Measurements from ENCODE around the gene SDHD. TPM values are rescaled to one million over a fixed set of nuclear protein-coding genes. Genes with fewer than 3 reads are reported as not detected.

Gene SDHD
- total RNA-seq, 2 experiments from 2014 or later, result 100 to 101 TPM

DNA sequence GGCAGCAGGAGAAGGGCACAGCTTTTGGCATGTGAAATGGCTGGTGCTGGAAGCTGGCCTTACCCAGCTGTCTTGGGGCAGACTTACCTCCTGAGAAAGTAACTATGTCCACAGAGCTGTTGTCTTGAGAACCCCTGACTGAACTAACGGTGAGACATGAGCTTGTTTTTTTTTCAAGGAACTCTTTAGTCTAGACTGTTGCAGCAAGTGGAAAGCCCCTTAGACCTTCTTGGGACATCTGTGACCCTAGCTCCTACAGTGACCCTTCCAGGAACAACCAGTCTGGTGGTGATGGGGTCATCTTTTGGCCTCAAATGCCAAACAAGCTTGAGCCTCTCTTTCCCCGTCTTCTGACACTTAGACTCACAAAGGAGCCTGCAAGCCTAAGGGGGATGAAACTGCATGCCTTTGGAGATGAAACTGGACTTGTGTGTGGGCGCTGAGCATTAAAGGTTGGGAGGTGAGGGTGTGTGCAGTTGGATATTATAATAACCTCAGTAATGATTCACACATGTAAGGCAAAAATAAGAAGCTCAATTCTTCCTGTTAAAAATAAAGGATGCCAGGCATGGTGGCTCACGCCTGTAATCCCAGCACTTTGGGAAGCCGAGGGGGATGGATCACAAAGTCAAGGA, 35.4 kb downstream of the SDHD start:
- H3K27me3 Mint-ChIP-seq, result no peaks in the 10 kb centered on the region
- intact Hi-C loops (cut with micrococcal nuclease), result no loop called here

DNA sequence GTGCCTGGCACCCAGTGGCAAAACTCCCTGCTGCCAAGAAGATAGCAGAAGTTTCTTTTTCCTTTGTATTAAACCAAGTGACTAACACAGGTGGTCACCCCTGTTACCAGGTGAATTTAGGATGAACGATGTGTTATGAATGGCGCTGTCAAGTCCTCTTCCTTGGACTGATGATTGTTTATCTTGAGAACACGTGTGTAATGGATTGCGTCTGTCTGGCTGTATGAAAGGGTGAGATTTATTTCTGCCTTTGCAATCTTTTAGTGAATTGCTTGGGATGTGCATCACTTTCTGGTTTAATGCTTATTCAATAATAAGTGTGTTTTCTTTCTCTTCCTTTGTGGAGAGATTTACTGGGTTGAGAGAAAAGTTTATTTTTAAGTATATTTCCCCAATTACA, 36.5 kb downstream of the SDHD start:
- DNase-seq, result no peak
- ATAC-seq, result no peak
- TF ChIP-seq, protein P1, sequence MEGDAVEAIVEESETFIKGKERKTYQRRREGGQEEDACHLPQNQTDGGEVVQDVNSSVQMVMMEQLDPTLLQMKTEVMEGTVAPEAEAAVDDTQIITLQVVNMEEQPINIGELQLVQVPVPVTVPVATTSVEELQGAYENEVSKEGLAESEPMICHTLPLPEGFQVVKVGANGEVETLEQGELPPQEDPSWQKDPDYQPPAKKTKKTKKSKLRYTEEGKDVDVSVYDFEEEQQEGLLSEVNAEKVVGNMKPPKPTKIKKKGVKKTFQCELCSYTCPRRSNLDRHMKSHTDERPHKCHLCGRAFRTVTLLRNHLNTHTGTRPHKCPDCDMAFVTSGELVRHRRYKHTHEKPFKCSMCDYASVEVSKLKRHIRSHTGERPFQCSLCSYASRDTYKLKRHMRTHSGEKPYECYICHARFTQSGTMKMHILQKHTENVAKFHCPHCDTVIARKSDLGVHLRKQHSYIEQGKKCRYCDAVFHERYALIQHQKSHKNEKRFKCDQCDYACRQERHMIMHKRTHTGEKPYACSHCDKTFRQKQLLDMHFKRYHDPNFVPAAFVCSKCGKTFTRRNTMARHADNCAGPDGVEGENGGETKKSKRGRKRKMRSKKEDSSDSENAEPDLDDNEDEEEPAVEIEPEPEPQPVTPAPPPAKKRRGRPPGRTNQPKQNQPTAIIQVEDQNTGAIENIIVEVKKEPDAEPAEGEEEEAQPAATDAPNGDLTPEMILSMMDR (IDR thresholded peaks at IDR 0.05), result no peak
- Mint-ChIP-seq H3K4me1 (ENCODE audit: low read depth) (peaks cover 14% of the 10 kb centered on the region), H3K27me3 (no peaks in the 10 kb centered on the region), H3K27ac (no peak overlapping the region), H3K9me3 (no peaks in the 10 kb centered on the region), H3K4me3 (no peak overlapping the region), H3K36me3 (ENCODE audit: low read depth) (no peaks in the 10 kb centered on the region)
- ChIA-PET POLR2A (no interaction called here), CTCF (interaction anchor here (1.4 kb wide), 1 partner anchor 9 kb away, joined by 9 read pairs; no protein-coding TSS in a partner anchor)
- intact Hi-C loops (cut with micrococcal nuclease), result no loop called here

More for the DNA sequence above, 35.4 kb downstream of the SDHD start:
- ChIA-PET POLR2A (no interaction called here), CTCF (interaction anchor here (1.4 to 2.7 kb wide), 2 partner anchors 8 to 158 kb away, joined by 7 to 9 read pairs; no protein-coding TSS in a partner anchor)
- H3K27ac Mint-ChIP-seq, result no peak overlapping the region
- DNase-seq (no peak), ATAC-seq (no peak)
- no peaks in the 10 kb centered on the region for H3K36me3 Mint-ChIP-seq (ENCODE audit: low read depth)
- TF ChIP-seq, protein P1 (IDR thresholded peaks at IDR 0.05), result no peak
- no peak overlapping the region for H3K4me3 Mint-ChIP-seq
- no peaks in the 10 kb centered on the region for H3K9me3 Mint-ChIP-seq
- H3K4me1 Mint-ChIP-seq (ENCODE audit: low read depth), result peaks cover 14% of the 10 kb centered on the region

DNA sequence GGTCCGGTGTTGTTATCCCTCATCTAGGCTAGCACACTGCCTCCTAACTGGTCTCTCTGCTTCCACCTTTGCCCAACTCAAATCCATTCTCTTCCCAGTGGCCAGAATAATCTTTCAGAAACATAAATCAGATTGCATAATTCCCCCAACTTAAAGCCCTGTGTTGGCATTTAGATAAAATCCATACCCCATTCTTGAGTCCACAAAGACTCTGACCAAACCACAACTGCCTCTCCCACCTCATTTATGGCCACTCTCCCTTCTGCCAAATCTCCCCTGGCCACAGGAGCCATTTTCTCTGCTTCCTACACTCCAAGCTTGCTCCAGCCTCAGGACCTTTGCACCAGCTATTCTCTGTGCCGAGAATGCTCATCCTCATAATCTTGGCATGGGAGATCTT, 40.4 kb downstream of the SDHD start:
- ATAC-seq (no peak), DNase-seq (no peak)
- intact Hi-C loops (cut with micrococcal nuclease), result no loop called here
- H3K9me3 Mint-ChIP-seq, result no peaks in the 10 kb centered on the region
- no peaks in the 10 kb centered on the region for H3K36me3 Mint-ChIP-seq (ENCODE audit: low read depth)
- H3K4me1 Mint-ChIP-seq (ENCODE audit: low read depth), result no peaks in the 10 kb centered on the region
- no peak overlapping the region for H3K27ac Mint-ChIP-seq
- TF ChIP-seq, protein P1 (IDR thresholded peaks at IDR 0.05), result no peak
- H3K4me3 Mint-ChIP-seq, result no peak overlapping the region
- CTCF ChIA-PET, result interaction anchor here (1.8 kb wide), 1 partner anchor 13 kb away, joined by 7 read pairs; no protein-coding TSS in a partner anchor
- no peaks in the 10 kb centered on the region for H3K27me3 Mint-ChIP-seq
- POLR2A ChIA-PET, result no interaction called here

DNA sequence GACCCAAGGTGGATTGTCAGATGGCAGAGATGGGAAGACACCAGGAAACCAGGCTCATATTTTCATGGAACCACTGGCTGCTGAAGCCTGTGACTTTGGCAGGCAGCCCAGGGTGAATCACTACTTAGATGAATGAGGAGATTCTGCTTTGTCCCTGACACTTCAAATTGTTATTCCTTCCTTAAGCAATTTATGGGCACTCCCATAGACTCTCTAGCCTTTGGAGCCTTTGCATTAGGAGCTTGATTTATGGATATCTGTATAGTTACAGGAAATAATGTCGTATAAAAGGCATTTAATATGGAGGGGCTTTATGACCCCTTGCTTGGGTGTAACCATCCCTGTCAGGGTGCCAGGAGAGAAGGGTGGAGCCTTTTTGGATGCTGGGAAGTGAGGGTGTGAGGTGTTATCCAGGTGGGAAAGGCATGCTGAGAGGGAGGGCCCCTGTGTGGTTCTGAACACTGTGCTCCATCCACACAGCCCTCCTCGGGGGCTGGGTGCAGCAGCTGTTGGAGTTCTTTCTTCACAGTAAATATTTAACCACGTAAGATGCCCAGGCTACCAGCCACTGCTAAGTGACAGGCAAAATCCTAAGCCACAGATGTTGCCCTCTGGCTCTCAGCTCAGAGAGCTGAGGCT, 41.9 kb downstream of the SDHD start:
- no peak overlapping the region for H3K4me3 Mint-ChIP-seq
- no peaks in the 10 kb centered on the region for H3K4me1 Mint-ChIP-seq (ENCODE audit: low read depth)
- TF ChIP-seq, protein P1 (IDR thresholded peaks at IDR 0.05), result no peak
- H3K9me3 Mint-ChIP-seq, result no peaks in the 10 kb centered on the region
- ATAC-seq (no peak), DNase-seq (no peak)
- ChIA-PET CTCF (interaction anchor here (0.6 kb wide), 1 partner anchor 295 kb away, joined by 3 read pairs; no protein-coding TSS in a partner anchor), POLR2A (no interaction called here)
- intact Hi-C loops (cut with micrococcal nuclease), result no loop called here
- no peaks in the 10 kb centered on the region for H3K36me3 Mint-ChIP-seq (ENCODE audit: low read depth)
- H3K27ac Mint-ChIP-seq, result no peak overlapping the region
- H3K27me3 Mint-ChIP-seq, result no peaks in the 10 kb centered on the region

DNA sequence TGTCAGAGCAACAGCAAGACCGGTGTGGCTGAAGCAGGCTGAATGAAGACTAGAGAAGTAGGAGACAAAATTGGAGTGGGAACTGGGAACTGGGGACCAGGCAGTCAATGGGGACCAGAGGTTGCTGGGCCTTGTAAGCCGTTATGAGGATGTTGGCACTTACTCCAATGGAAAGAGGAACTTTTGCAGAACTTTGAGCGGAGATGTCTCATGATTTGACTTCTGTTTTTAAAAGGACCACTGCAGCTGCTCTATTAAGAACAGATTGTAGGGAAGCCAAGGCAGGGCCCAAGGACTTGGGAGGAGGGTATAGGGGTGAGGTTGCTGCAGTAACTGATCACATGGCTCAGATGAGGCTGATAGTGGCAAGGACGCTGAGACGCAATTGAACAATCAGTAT, 43.0 kb downstream of the SDHD start:
- no peak overlapping the region for H3K27ac Mint-ChIP-seq
- ChIA-PET POLR2A (no interaction called here), CTCF (interaction anchor here (1.1 to 1.3 kb wide), 3 partner anchors 14 to 459 kb away, joined by 3 to 4 read pairs (median 4); no protein-coding TSS in a partner anchor)
- TF ChIP-seq, protein P1 (IDR thresholded peaks at IDR 0.05), result no peak
- H3K36me3 Mint-ChIP-seq (ENCODE audit: low read depth), result no peaks in the 10 kb centered on the region
- no peak overlapping the region for H3K4me3 Mint-ChIP-seq
- intact Hi-C loops (cut with micrococcal nuclease), result no loop called here
- no peaks in the 10 kb centered on the region for H3K9me3 Mint-ChIP-seq
- ATAC-seq (no peak), DNase-seq (no peak)
- no peaks in the 10 kb centered on the region for H3K27me3 Mint-ChIP-seq
- H3K4me1 Mint-ChIP-seq (ENCODE audit: low read depth), result no peaks in the 10 kb centered on the region

Measured in activated CD8-positive, alpha-beta T cell treated with anti-CD3 and anti-CD28 coated beads for 36 hours (primary cell).